Retinal pigment epithelial cell (primary cell): Measurements from ENCODE around the gene ZSWIM3.

ENCODE experiments used
- DNase-seq: peaks from one replicate; pipeline ENCODE4 v3.0.0-alpha.2; 2010; ENCODE audit warnings: low read depth
- H3K4me3 ChIP-seq: 2 replicates; pipeline ENCODE4 v1.5.1; 2011; ENCODE audit warnings: mild to moderate bottlenecking, low read length, control low read depth, moderate library complexity
- TF ChIP-seq, protein P1 (sequence below): conservative IDR thresholded peaks from 2 replicates; pipeline ENCODE4 v1.5.1; 2011; ENCODE audit warnings: low read depth, low read length, control low read depth, inconsistent platforms

ZSWIM3 gene

DNA sequence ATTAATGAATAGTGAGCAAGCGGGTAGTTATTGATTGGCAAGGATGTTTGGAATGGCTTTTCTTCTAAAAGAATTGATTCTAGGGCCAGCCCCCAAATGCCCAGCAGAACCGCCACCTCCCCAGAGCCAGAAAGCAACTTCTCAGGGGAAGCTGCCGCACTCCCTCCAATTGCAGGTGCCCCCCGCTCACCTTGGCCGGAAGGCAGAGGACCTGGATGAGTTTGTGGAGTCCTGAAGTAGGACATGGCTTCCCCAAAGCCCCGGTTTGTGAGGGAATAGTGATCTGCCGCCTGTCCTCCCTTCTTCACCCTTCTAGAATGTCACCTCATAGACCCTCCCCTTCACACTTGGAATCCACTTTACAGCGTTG, 29.9 kb downstream of the ZSWIM3 start, which contains the start of gene SPATA25:
TSS of gene SPATA25 (minus strand) at position 277 of the 370 bp plus-strand sequence. CDS start at position 245, 32 bp downstream.
- DNase-seq = no peak
- TF ChIP-seq, protein P1, sequence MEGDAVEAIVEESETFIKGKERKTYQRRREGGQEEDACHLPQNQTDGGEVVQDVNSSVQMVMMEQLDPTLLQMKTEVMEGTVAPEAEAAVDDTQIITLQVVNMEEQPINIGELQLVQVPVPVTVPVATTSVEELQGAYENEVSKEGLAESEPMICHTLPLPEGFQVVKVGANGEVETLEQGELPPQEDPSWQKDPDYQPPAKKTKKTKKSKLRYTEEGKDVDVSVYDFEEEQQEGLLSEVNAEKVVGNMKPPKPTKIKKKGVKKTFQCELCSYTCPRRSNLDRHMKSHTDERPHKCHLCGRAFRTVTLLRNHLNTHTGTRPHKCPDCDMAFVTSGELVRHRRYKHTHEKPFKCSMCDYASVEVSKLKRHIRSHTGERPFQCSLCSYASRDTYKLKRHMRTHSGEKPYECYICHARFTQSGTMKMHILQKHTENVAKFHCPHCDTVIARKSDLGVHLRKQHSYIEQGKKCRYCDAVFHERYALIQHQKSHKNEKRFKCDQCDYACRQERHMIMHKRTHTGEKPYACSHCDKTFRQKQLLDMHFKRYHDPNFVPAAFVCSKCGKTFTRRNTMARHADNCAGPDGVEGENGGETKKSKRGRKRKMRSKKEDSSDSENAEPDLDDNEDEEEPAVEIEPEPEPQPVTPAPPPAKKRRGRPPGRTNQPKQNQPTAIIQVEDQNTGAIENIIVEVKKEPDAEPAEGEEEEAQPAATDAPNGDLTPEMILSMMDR = no peak
- no peak within 1 kb of the TSS for H3K4me3 ChIP-seq

DNA sequence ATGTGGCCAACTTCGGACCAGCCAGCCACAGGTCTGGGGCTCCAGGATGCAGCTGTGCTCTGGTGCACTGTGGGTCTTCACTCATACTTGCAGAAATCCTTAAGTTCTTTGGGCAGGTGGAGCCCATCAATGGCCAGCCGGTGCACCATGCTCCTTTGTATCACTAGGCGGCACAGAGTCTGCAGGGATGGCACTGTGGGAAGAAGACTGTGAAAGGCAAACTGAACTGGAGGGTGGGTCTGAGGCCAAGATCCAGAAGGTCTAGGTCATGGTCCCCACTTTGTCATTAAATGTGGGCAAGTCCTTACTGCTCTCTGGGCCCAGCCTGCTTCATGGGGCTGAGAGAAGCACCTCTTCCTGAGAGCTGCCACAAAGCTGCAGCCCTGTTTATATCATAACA, 31.3 kb downstream of the ZSWIM3 start:
- DNase-seq = no peak
- H3K4me3 ChIP-seq = no peak overlapping the region
- TF ChIP-seq, protein P1 = no peak

- TF ChIP-seq, protein P1 = peak; percentile 85
- DNase-seq = no peak
- peak overlapping the region; percentile 73 for H3K4me3 ChIP-seq
Observed at GRCh38 chr20:45890077-45890984, 32.9 kb downstream of the ZSWIM3 start.

- DNase-seq = no peak
- H3K4me3 ChIP-seq = peak within 1 kb of the TSS; percentile 73
- TF ChIP-seq, protein P1 = no peak
Observed at GRCh38 chr20:45890985-45891983, 33.9 kb downstream of the ZSWIM3 start, which contains the start of the genes CTSA and NEURL2. CTSA (plus strand) TSS chr20:45891335; CDS start chr20:45891569, 234 bp downstream. NEURL2 (minus strand) TSS chr20:45891208; CDS start chr20:45890991, 217 bp downstream.

DNA sequence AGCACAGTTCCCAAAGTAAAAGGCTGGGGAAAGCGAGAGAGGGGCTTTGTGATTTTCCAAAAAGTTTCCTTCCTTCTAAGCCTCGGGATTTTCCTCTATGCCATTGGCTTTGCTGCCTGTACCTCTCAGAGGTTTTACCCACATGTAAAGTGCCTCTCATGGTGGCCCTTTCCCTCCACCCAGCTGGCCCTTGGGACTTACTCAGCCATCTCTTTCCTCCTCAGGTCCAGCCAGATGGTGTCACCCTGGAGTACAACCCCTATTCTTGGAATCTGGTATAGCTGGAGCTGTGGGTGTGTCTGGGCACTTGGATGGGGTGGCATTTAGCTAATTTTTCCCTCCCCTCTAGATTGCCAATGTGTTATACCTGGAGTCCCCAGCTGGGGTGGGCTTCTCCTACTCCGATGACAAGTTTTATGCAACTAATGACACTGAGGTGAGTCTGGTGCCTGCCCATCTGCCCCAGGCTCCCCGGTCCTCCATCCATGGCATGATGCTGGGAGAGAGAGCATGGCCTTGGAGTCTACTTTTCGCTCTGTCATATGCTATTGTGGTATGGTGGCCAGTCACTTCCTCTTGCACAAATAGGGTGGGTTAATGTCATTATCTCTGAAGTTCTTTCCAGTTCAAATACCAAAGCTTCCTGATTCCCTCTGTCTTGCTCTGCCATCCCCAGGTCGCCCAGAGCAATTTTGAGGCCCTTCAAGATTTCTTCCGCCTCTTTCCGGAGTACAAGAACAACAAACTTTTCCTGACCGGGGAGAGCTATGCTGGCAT, 34.8 kb downstream of the ZSWIM3 start:
- H3K4me3 ChIP-seq = peak overlapping the region; percentile 73
- no peak for DNase-seq
- TF ChIP-seq, protein P1 = peak; percentile 32

GRCh38 chr20:45892828-45893500, 35.5 kb downstream of the ZSWIM3 start:
- H3K4me3 ChIP-seq = no peak overlapping the region
- no peak for DNase-seq
- TF ChIP-seq, protein P1 = no peak
